ENCODE data around the gene DRP2. TPM values are rescaled to one million over a fixed set of nuclear protein-coding genes. Genes with fewer than 3 reads are reported as not detected.

DRP2 gene
- total RNA-seq, 1 donor from 2014 or later, result not detected

- H3K4me3 ChIP-seq, result no peak overlapping the region
- H3K9me3 ChIP-seq, result no peaks in the 10 kb centered on the region
- intact Hi-C loops (cut with DNase I), result no loop called here
- H3K36me3 ChIP-seq, result no peaks in the 10 kb centered on the region
- no peak for TF ChIP-seq CTCF (IDR thresholded peaks at IDR 0.05)
- no peaks in the 10 kb centered on the region for H3K27me3 ChIP-seq (ENCODE audit: low read depth)
- DNase-seq (no peak), ATAC-seq (no peak)
- no peak overlapping the region for H3K27ac ChIP-seq
- H3K4me1 ChIP-seq, result no peaks in the 10 kb centered on the region
Observed at GRCh38 chrX:101229170-101229569, 9.6 kb downstream of the DRP2 start.

- Histone ChIP-seq H3K4me1 (no peaks in the 10 kb centered on the region), H3K27me3 (ENCODE audit: low read depth) (no peaks in the 10 kb centered on the region), H3K4me3 (no peak overlapping the region), H3K9me3 (no peaks in the 10 kb centered on the region), H3K36me3 (no peaks in the 10 kb centered on the region), H3K27ac (no peak overlapping the region)
- no peak for TF ChIP-seq CTCF (IDR thresholded peaks at IDR 0.05)
- ATAC-seq (no peak), DNase-seq (no peak)
- intact Hi-C loops (cut with DNase I), result no loop called here
Observed at GRCh38 chrX:101230636-101231035, 11.1 kb downstream of the DRP2 start.

- no peak overlapping the region for H3K27ac ChIP-seq
- H3K9me3 ChIP-seq, result no peaks in the 10 kb centered on the region
- H3K36me3 ChIP-seq, result no peaks in the 10 kb centered on the region
- DNase-seq (no peak), ATAC-seq (no peak)
- H3K4me3 ChIP-seq, result no peak overlapping the region
- intact Hi-C loops (cut with DNase I), result no loop called here
- H3K4me1 ChIP-seq, result no peaks in the 10 kb centered on the region
- TF ChIP-seq CTCF (IDR thresholded peaks at IDR 0.05), result no peak
- H3K27me3 ChIP-seq (ENCODE audit: low read depth), result no peaks in the 10 kb centered on the region
Observed at GRCh38 chrX:101231080-101231479, 11.5 kb downstream of the DRP2 start.

- no peaks in the 10 kb centered on the region for H3K9me3 ChIP-seq
- H3K27me3 ChIP-seq (ENCODE audit: low read depth), result no peaks in the 10 kb centered on the region
- DNase-seq, result no peak
- no peak overlapping the region for H3K27ac ChIP-seq
- ATAC-seq, result no peak
- H3K36me3 ChIP-seq, result no peaks in the 10 kb centered on the region
- intact Hi-C loops (cut with DNase I), result no loop called here
- no peak for TF ChIP-seq CTCF (IDR thresholded peaks at IDR 0.05)
- no peak overlapping the region for H3K4me3 ChIP-seq
- no peaks in the 10 kb centered on the region for H3K4me1 ChIP-seq
Observed at GRCh38 chrX:101232316-101232715, 12.7 kb downstream of the DRP2 start.

GRCh38 chrX:101237041-101237440 lies 17.5 kb downstream of the DRP2 start:
- Histone ChIP-seq H3K9me3 (no peaks in the 10 kb centered on the region), H3K4me3 (no peak overlapping the region), H3K4me1 (no peaks in the 10 kb centered on the region), H3K36me3 (no peaks in the 10 kb centered on the region), H3K27ac (no peak overlapping the region), H3K27me3 (ENCODE audit: low read depth) (no peaks in the 10 kb centered on the region)
- no peak for TF ChIP-seq CTCF (IDR thresholded peaks at IDR 0.05)
- ATAC-seq, result no peak
- intact Hi-C loops (cut with DNase I), result no loop called here
- no peak for DNase-seq

GRCh38 chrX:101241531-101241930 lies 21.9 kb downstream of the DRP2 start:
- H3K4me3 ChIP-seq, result no peak overlapping the region
- TF ChIP-seq CTCF (IDR thresholded peaks at IDR 0.05), result no peak
- no peak overlapping the region for H3K27ac ChIP-seq
- ATAC-seq (no peak), DNase-seq (no peak)
- no peaks in the 10 kb centered on the region for H3K27me3 ChIP-seq (ENCODE audit: low read depth)
- no peaks in the 10 kb centered on the region for H3K9me3 ChIP-seq
- no peaks in the 10 kb centered on the region for H3K4me1 ChIP-seq
- no peaks in the 10 kb centered on the region for H3K36me3 ChIP-seq
- intact Hi-C loops (cut with DNase I), result no loop called here

All from lower lobe of right lung (tissue), 2 donors.